Omental fat pad (tissue), 4 donors: ENCODE data around the gene MAEA. TPM values are rescaled to one million over a fixed set of nuclear protein-coding genes. Genes with fewer than 3 reads are reported as not detected.

Experiments used
- ATAC-seq: fragments of 150-250 bp; one replicate; pipeline ENCODE4 v1.9.1; 2016; ENCODE audit warnings: mild to moderate bottlenecking, moderate library complexity; ENCODE audit not compliant: low FRiP score
- DNase-seq: peaks from one replicate; pipeline ENCODE4 v3.0.0-alpha.2; 2019; ENCODE audit warnings: low spot score
- CTCF ChIP-seq, 3 donors: fragments of 450-650 bp; IDR thresholded peaks; one replicate each; pipeline ENCODE4 v1.5.1; 2016 to 2017; ENCODE audit warnings: antibody characterized with exemption in 3 of 3, mild to moderate bottlenecking in 3 of 3, moderate library complexity in 2 of 3
- total RNA-seq, 4 donors: library from RNA; depleted of rRNA; stranded (reverse); fragments of >200 nt; gene quantifications; one replicate each; pipeline ENCODE4 v1.1.0, GENCODE V29; 2016

MAEA gene
- total RNA-seq, 4 donors from 2014 or later, result 38.8 to 71.2 (median 51.8) TPM

GRCh38 chr4:1348014-1348513 lies 58.4 kb downstream of the MAEA start:
- DNase-seq (no peak), ATAC-seq (no peak)
- TF ChIP-seq CTCF (IDR thresholded peaks at IDR 0.05), result no peak

GRCh38 chr4:1348746-1349145 lies 59.1 kb downstream of the MAEA start:
- no peak for ATAC-seq
- DNase-seq, result no peak
- no peak for TF ChIP-seq CTCF (IDR thresholded peaks at IDR 0.05)

- ATAC-seq (no peak), DNase-seq (no peak)
- TF ChIP-seq CTCF (IDR thresholded peaks at IDR 0.05), result no peak
Observed at GRCh38 chr4:1349359-1350168, 59.9 kb downstream of the MAEA start.

GRCh38 chr4:1350169-1350520 lies 60.5 kb downstream of the MAEA start:
- TF ChIP-seq CTCF (IDR thresholded peaks at IDR 0.05), result no peak
- ATAC-seq, result no peak
- DNase-seq, result no peak

- ATAC-seq (no peak), DNase-seq (peak; percentile 89)
- peak in 1 of 3 donors; percentile 85 for TF ChIP-seq CTCF (IDR thresholded peaks at IDR 0.05)
Observed at GRCh38 chr4:1351854-1352566, 62.3 kb downstream of the MAEA start.

- no peak for ATAC-seq
- no peak for TF ChIP-seq CTCF (IDR thresholded peaks at IDR 0.05)
Observed at GRCh38 chr4:1352567-1352900, 62.8 kb downstream of the MAEA start.

More at GRCh38 chr4:1352567-1352900, 62.8 kb downstream of the MAEA start:
- no peak for DNase-seq
